Breast epithelium (tissue), 3 donors: ENCODE measurements around the gene DSCAM.

Source experiments
- POLR2A ChIP-seq: fragments of 450-650 bp; IDR thresholded peaks from one replicate; pipeline ENCODE4 v1.6.1; 2016; ENCODE audit warnings: antibody characterized with exemption, mild to moderate bottlenecking, moderate library complexity
- POLR2AphosphoS5 ChIP-seq, 3 donors: sonication (generic); formaldehyde crosslinking; IDR thresholded peaks; one replicate each; pipeline ENCODE4 v1.6.1; 2017; ENCODE audit warnings: antibody characterized with exemption in 3 of 3
- TF ChIP-seq, protein P1 (sequence below), 3 donors: fragments of 450-650 bp; IDR thresholded peaks; one replicate each; pipeline ENCODE4 v1.5.1; 2016 to 2017; ENCODE audit warnings: antibody characterized with exemption in 3 of 3, mild to moderate bottlenecking in 3 of 3, moderate library complexity in 3 of 3

DNA sequence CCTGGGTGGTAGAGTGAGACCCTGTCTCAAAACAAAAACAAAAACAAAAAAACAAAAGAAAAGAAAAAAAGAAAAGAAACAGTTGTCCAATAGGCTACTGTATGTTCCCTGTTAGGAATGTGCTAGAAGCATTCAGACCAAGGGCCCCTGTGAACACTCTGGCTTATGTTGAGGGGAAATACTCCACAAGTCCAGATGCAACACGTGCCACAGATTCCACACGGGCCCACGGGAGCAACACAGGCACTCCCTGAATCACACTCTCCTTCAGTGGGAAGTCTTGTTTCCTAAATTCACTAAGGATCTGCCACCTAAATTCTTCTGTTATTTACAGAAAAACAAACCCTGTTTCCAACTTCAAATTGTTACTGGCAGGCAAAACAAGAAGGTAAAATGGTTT, 688.6 kb downstream of the DSCAM start:
- TF ChIP-seq, protein P1, sequence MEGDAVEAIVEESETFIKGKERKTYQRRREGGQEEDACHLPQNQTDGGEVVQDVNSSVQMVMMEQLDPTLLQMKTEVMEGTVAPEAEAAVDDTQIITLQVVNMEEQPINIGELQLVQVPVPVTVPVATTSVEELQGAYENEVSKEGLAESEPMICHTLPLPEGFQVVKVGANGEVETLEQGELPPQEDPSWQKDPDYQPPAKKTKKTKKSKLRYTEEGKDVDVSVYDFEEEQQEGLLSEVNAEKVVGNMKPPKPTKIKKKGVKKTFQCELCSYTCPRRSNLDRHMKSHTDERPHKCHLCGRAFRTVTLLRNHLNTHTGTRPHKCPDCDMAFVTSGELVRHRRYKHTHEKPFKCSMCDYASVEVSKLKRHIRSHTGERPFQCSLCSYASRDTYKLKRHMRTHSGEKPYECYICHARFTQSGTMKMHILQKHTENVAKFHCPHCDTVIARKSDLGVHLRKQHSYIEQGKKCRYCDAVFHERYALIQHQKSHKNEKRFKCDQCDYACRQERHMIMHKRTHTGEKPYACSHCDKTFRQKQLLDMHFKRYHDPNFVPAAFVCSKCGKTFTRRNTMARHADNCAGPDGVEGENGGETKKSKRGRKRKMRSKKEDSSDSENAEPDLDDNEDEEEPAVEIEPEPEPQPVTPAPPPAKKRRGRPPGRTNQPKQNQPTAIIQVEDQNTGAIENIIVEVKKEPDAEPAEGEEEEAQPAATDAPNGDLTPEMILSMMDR (IDR thresholded peaks at IDR 0.05), result no peak
- no peak for TF ChIP-seq POLR2A
- no peak for TF ChIP-seq POLR2AphosphoS5 (IDR thresholded peaks at IDR 0.05)
